ENCODE measurements around the gene SSBP3.

DNA sequence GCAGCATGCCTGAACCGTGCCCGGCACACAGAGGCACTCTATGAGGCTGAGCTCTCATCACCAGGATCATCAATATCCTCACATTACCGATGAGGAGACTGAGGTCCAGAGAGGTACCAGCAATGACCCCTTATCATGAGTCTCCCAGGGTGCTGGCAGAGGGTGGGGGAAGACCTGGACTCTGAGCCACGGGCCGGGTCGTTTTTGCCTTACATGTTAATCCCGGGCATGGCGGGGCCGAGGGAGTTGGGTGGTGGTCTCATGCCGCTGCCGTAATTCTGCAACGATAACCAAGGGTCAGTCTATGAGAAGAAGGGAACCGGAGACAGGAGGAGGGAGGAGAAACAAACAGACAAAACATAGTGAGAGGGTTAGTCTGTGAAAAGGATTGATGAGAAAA is 163.2 kb downstream of the SSBP3 start:
- TF ChIP-seq, protein P1, sequence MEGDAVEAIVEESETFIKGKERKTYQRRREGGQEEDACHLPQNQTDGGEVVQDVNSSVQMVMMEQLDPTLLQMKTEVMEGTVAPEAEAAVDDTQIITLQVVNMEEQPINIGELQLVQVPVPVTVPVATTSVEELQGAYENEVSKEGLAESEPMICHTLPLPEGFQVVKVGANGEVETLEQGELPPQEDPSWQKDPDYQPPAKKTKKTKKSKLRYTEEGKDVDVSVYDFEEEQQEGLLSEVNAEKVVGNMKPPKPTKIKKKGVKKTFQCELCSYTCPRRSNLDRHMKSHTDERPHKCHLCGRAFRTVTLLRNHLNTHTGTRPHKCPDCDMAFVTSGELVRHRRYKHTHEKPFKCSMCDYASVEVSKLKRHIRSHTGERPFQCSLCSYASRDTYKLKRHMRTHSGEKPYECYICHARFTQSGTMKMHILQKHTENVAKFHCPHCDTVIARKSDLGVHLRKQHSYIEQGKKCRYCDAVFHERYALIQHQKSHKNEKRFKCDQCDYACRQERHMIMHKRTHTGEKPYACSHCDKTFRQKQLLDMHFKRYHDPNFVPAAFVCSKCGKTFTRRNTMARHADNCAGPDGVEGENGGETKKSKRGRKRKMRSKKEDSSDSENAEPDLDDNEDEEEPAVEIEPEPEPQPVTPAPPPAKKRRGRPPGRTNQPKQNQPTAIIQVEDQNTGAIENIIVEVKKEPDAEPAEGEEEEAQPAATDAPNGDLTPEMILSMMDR (IDR thresholded peaks at IDR 0.05; ENCODE audit: insufficient read depth, low read length, poor library complexity, severe bottlenecking) = no peak
- TF ChIP-seq EZH2phosphoT487 (conservative IDR thresholded peaks at IDR 0.05; ENCODE audit: low read length) = no peak
